ENCODE data around the gene PTPN3.

DNA sequence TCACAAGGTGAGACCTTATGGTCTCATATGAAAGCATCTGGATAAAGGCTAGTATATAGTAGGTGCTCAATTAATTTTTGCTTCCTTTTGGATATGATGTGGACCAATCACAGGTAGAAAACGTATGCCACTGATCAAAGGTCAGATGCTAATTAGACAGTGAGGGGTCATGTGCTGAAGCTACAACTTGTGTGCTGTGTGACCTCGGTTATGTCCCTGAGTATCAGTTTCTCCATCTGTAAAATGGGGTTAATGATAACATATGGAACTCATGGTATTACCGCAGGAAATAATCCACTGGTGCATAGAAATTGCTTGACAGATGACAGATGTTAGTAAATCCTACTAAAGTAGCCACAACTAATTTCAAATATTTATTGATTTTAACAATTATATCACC lies 62.0 kb downstream of the PTPN3 start:
- TF ChIP-seq, protein P1, sequence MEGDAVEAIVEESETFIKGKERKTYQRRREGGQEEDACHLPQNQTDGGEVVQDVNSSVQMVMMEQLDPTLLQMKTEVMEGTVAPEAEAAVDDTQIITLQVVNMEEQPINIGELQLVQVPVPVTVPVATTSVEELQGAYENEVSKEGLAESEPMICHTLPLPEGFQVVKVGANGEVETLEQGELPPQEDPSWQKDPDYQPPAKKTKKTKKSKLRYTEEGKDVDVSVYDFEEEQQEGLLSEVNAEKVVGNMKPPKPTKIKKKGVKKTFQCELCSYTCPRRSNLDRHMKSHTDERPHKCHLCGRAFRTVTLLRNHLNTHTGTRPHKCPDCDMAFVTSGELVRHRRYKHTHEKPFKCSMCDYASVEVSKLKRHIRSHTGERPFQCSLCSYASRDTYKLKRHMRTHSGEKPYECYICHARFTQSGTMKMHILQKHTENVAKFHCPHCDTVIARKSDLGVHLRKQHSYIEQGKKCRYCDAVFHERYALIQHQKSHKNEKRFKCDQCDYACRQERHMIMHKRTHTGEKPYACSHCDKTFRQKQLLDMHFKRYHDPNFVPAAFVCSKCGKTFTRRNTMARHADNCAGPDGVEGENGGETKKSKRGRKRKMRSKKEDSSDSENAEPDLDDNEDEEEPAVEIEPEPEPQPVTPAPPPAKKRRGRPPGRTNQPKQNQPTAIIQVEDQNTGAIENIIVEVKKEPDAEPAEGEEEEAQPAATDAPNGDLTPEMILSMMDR (IDR thresholded peaks at IDR 0.05), result no peak
- no peak for TF ChIP-seq POLR2A (IDR thresholded peaks at IDR 0.05)
